GM21447 (cell line): ENCODE measurements around the gene RANBP3.
A peak's percentile ranks its signal among the peaks of the same experiment; 100 is the strongest.

Experiments used
- ATAC-seq: cut with Tn5 transposase; IDR thresholded peaks from one replicate; pipeline ENCODE4 v1.9.1; 2021; ENCODE audit not compliant: unreplicated experiment

Gene RANBP3

GRCh38 chr19:5932146-5932545 is 45.8 kb downstream of the RANBP3 start:
- ATAC-seq: no peak

- no peak for ATAC-seq
Measured at GRCh38 chr19:5931251-5931650, 46.7 kb downstream of the RANBP3 start.

- no peak for ATAC-seq
Measured at GRCh38 chr19:5929625-5930024, 48.3 kb downstream of the RANBP3 start.

GRCh38 chr19:5929179-5929578 is 48.8 kb downstream of the RANBP3 start:
- no peak for ATAC-seq

GRCh38 chr19:5927441-5927821 is 50.5 kb downstream of the RANBP3 start:
- peak; percentile 54 for ATAC-seq

- ATAC-seq: no peak
Measured at GRCh38 chr19:5926641-5927440, 51.1 kb downstream of the RANBP3 start.

GRCh38 chr19:5925830-5926427 is 52.0 kb downstream of the RANBP3 start:
- ATAC-seq: no peak

- no peak for ATAC-seq
Measured at GRCh38 chr19:5923356-5923755, 54.6 kb downstream of the RANBP3 start.

- ATAC-seq: no peak
Measured at GRCh38 chr19:5922161-5922545, 55.8 kb downstream of the RANBP3 start.

GRCh38 chr19:5921516-5922160 is 56.3 kb downstream of the RANBP3 start:
- ATAC-seq: no peak

- ATAC-seq: no peak
Measured at GRCh38 chr19:5918463-5919079, 59.4 kb downstream of the RANBP3 start.

- no peak for ATAC-seq
Measured at GRCh38 chr19:5917431-5918107, 60.4 kb downstream of the RANBP3 start.

- no peak for ATAC-seq
Measured at GRCh38 chr19:5916181-5916708, 61.7 kb downstream of the RANBP3 start.

GRCh38 chr19:5915782-5916165 is 62.2 kb downstream of the RANBP3 start:
- ATAC-seq: no peak

- ATAC-seq: no peak
Measured at GRCh38 chr19:5914946-5915781, 62.8 kb downstream of the RANBP3 start.

GRCh38 chr19:5914358-5914774 is 63.6 kb downstream of the RANBP3 start:
- ATAC-seq: no peak

GRCh38 chr19:5913739-5914357 is 64.1 kb downstream of the RANBP3 start, which contains the start of gene CAPS:
CAPS (plus strand) TSS chr19:5914254; CDS start chr19:5914407, 153 bp downstream.
- ATAC-seq: no peak

- no peak for ATAC-seq
Measured at GRCh38 chr19:5911366-5911765, 66.6 kb downstream of the RANBP3 start.

- no peak for ATAC-seq
Measured at GRCh38 chr19:5910638-5910907, 67.4 kb downstream of the RANBP3 start.
